Measurements from ENCODE around the gene PPP1R1B. TPM values are rescaled to one million over a fixed set of nuclear protein-coding genes. Genes with fewer than 3 reads are reported as not detected.

Gene PPP1R1B
- total RNA-seq, 1 experiment from 2014 or later: 8.2 TPM

GRCh38 chr17:39619786-39620101 lies 7.0 kb upstream of the PPP1R1B start:
- no peaks in the 10 kb centered on the region for H3K4me1 ChIP-seq (ENCODE audit: insufficient read depth, low read length, poor library complexity, severe bottlenecking)
- ChIA-PET POLR2A (ENCODE audit: low non-redundant PET) (no interaction called here), CTCF (interaction anchor here (1.2 kb wide), 1 partner anchor 80 kb away, joined by 3 read pairs; the partner anchor contains the start of gene ERBB2)
- no peak overlapping the region for H3K4me3 ChIP-seq (ENCODE audit: low read depth, low read length, poor library complexity, severe bottlenecking)
- no peaks in the 10 kb centered on the region for H3K27me3 ChIP-seq (replicated peaks; ENCODE audit: insufficient read depth, low read depth, low read length, poor library complexity)
- DNase-seq (ENCODE audit: low spot score): no peak
- BruUV-seq (replicated peaks): no TSS peak
- H3K27ac ChIP-seq (ENCODE audit: low read depth, low read length, poor library complexity, severe bottlenecking): no peak overlapping the region
- no peak for TF ChIP-seq EZH2 (IDR thresholded peaks at IDR 0.05; ENCODE audit: borderline replicate concordance, low read depth, low read length, poor library complexity, severe bottlenecking)
- no peak for TF ChIP-seq CTCF (conservative IDR thresholded peaks at IDR 0.05; ENCODE audit: low read depth, low read length)
- no peaks in the 10 kb centered on the region for H3K9me3 ChIP-seq (ENCODE audit: low read depth, low read length, poor library complexity, severe bottlenecking)
- no peaks in the 10 kb centered on the region for H3K36me3 ChIP-seq (ENCODE audit: insufficient read depth, low read length, poor library complexity, severe bottlenecking)
- intact Hi-C loops (cut with micrococcal nuclease; ENCODE audit: unreplicated experiment): loop anchor here (5.0 kb wide), 1 partner anchor 133 kb away; no protein-coding TSS in a partner anchor

- peak; percentile 98 for TF ChIP-seq CTCF (conservative IDR thresholded peaks at IDR 0.05; ENCODE audit: low read depth, low read length)
- no peak for TF ChIP-seq EZH2 (IDR thresholded peaks at IDR 0.05; ENCODE audit: borderline replicate concordance, low read depth, low read length, poor library complexity, severe bottlenecking)
- Histone ChIP-seq H3K4me3 (ENCODE audit: low read depth, low read length, poor library complexity, severe bottlenecking) (no peak overlapping the region), H3K27me3 (replicated peaks; ENCODE audit: insufficient read depth, low read depth, low read length, poor library complexity) (no peaks in the 10 kb centered on the region), H3K4me1 (ENCODE audit: insufficient read depth, low read length, poor library complexity, severe bottlenecking) (peaks cover 6% of the 10 kb centered on the region), H3K36me3 (ENCODE audit: insufficient read depth, low read length, poor library complexity, severe bottlenecking) (no peaks in the 10 kb centered on the region), H3K27ac (ENCODE audit: low read depth, low read length, poor library complexity, severe bottlenecking) (no peak overlapping the region), H3K9me3 (ENCODE audit: low read depth, low read length, poor library complexity, severe bottlenecking) (no peaks in the 10 kb centered on the region)
- ChIA-PET POLR2A (ENCODE audit: low non-redundant PET) (no interaction called here), CTCF (interaction anchor here (0.5 to 1.3 kb wide), 18 partner anchors 9 to 377 kb away, joined by 3 to 6 read pairs (median 3); partner anchors contain the start of genes ERBB2, MIEN1 and PNMT)
- peak; percentile 76 for DNase-seq (ENCODE audit: low spot score)
- intact Hi-C loops (cut with micrococcal nuclease; ENCODE audit: unreplicated experiment): loop anchor here (5.0 kb wide), 1 partner anchor 131 kb away; no protein-coding TSS in a partner anchor
- no TSS peak for BruUV-seq (replicated peaks)
Measured at GRCh38 chr17:39621523-39622379, 5.0 kb upstream of the PPP1R1B start.

- Histone ChIP-seq H3K4me3 (ENCODE audit: low read depth, low read length, poor library complexity, severe bottlenecking) (no peak overlapping the region), H3K27me3 (replicated peaks; ENCODE audit: insufficient read depth, low read depth, low read length, poor library complexity) (no peaks in the 10 kb centered on the region), H3K36me3 (ENCODE audit: insufficient read depth, low read length, poor library complexity, severe bottlenecking) (no peaks in the 10 kb centered on the region), H3K4me1 (ENCODE audit: insufficient read depth, low read length, poor library complexity, severe bottlenecking) (peaks cover 6% of the 10 kb centered on the region), H3K9me3 (ENCODE audit: low read depth, low read length, poor library complexity, severe bottlenecking) (no peaks in the 10 kb centered on the region), H3K27ac (ENCODE audit: low read depth, low read length, poor library complexity, severe bottlenecking) (no peak overlapping the region)
- CTCF ChIA-PET: interaction anchor here (0.7 to 1.5 kb wide), 6 partner anchors 9 to 640 kb away, joined by 4 to 8 read pairs (median 6); no protein-coding TSS in a partner anchor
- BruUV-seq (replicated peaks): no TSS peak
- no peak for DNase-seq (ENCODE audit: low spot score)
- POLR2A ChIA-PET (ENCODE audit: low non-redundant PET): no interaction called here
- no peak for TF ChIP-seq CTCF (conservative IDR thresholded peaks at IDR 0.05; ENCODE audit: low read depth, low read length)
- no peak for TF ChIP-seq EZH2 (IDR thresholded peaks at IDR 0.05; ENCODE audit: borderline replicate concordance, low read depth, low read length, poor library complexity, severe bottlenecking)
- intact Hi-C loops (cut with micrococcal nuclease; ENCODE audit: unreplicated experiment): loop anchor here (1.0 to 5.0 kb wide), 2 partner anchors 74 to 130 kb away; no protein-coding TSS in a partner anchor
Measured at GRCh38 chr17:39622380-39623006, 4.3 kb upstream of the PPP1R1B start.
